Testis (tissue), 2 donors: ENCODE results near the gene OLFM1.

Source experiments
- POLR2A ChIP-seq: fragments of 450-650 bp; IDR thresholded peaks from one replicate; pipeline ENCODE4 v1.6.1; 2017; ENCODE audit warnings: antibody characterized with exemption, mild to moderate bottlenecking, moderate library complexity
- TF ChIP-seq, protein P1 (sequence below), 3 experiments: fragments of 450-650 bp in 2 of 3; fragments of 200-600 bp in 1 of 3; sonication (generic) in 1 of 3; IDR thresholded peaks; one replicate each; pipeline ENCODE4 v1.5.1; 2016 to 2019; ENCODE audit warnings: antibody characterized with exemption in 3 of 3, mild to moderate bottlenecking in 2 of 3, moderate library complexity in 1 of 3

DNA sequence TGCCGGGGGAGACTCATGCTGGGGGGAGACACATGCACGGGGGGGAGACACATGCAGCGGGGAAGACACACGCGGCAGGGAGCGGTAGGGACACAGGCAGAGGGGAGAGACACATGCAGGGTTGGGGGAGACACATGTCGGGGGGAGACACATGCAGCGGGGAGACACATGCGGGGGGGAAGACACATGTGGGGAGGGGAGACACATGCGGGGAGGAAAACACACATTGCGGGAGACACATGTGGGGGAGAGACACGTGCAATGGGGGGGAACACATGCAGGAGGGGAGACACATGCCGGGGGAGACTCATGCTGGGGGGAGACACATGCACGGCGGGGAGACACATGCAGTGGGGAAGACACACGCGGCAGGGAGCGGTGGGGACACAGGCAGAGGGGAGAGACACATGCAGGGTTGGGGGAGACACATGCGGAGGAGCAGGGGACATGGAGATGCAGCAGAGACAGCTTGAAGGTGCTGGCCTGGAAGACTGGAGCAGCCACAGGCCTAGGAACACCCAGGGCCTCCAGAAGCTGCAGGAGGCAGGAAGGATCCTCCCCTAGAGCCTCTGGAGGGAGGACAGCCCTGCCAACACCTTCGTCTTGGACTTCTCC lies 20.3 kb upstream of the OLFM1 start:
- TF ChIP-seq, protein P1, sequence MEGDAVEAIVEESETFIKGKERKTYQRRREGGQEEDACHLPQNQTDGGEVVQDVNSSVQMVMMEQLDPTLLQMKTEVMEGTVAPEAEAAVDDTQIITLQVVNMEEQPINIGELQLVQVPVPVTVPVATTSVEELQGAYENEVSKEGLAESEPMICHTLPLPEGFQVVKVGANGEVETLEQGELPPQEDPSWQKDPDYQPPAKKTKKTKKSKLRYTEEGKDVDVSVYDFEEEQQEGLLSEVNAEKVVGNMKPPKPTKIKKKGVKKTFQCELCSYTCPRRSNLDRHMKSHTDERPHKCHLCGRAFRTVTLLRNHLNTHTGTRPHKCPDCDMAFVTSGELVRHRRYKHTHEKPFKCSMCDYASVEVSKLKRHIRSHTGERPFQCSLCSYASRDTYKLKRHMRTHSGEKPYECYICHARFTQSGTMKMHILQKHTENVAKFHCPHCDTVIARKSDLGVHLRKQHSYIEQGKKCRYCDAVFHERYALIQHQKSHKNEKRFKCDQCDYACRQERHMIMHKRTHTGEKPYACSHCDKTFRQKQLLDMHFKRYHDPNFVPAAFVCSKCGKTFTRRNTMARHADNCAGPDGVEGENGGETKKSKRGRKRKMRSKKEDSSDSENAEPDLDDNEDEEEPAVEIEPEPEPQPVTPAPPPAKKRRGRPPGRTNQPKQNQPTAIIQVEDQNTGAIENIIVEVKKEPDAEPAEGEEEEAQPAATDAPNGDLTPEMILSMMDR (IDR thresholded peaks at IDR 0.05), result no peak
- TF ChIP-seq POLR2A, result no peak
